ENCODE data around the gene MYH7B.

The MYH7B gene

DNA sequence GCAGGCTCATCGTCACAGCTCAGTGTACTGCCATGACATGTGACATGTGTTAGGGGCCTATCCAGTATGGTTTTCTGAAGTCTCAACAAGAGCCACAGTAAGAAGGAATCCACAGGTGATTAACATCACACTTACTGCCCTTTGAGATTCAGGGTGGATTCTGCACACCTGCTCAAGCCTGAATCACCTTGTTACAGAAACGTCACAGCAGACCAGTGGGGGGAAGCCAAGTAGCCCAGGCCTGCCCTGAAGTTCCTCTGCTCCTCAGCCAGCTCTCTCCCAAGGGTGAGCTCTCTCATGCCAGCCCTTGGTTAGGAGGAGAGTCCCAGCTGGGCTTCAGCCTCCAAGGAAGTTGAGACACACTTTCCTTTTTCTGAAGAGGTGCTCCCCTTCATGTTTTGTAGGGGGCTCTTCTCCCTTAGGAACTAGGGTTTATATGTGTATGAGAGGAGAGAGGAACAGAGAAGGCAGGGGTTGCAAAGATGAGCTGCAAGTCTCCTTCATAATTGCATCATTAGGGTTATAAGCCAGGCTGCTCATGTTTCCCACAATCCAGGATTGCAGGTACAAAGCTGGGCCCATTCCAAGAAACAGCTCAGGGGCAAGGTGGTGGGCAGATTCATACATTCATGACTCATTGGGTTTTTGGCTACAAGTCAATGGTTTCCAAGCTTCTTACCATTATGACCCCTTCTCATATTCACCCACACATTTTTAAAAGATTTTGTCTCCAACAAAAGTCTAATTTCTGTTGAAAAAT is 11.7 kb upstream of the MYH7B start:
- no peak overlapping the region for H3K4me3 ChIP-seq (ENCODE audit: low read depth, low read length)
- TF ChIP-seq, protein P1, sequence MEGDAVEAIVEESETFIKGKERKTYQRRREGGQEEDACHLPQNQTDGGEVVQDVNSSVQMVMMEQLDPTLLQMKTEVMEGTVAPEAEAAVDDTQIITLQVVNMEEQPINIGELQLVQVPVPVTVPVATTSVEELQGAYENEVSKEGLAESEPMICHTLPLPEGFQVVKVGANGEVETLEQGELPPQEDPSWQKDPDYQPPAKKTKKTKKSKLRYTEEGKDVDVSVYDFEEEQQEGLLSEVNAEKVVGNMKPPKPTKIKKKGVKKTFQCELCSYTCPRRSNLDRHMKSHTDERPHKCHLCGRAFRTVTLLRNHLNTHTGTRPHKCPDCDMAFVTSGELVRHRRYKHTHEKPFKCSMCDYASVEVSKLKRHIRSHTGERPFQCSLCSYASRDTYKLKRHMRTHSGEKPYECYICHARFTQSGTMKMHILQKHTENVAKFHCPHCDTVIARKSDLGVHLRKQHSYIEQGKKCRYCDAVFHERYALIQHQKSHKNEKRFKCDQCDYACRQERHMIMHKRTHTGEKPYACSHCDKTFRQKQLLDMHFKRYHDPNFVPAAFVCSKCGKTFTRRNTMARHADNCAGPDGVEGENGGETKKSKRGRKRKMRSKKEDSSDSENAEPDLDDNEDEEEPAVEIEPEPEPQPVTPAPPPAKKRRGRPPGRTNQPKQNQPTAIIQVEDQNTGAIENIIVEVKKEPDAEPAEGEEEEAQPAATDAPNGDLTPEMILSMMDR (IDR thresholded peaks at IDR 0.05; ENCODE audit: insufficient read depth, low read depth, low read length, missing control alignments) = no peak
- DNase-seq (ENCODE audit: low read depth) = no peak

DNA sequence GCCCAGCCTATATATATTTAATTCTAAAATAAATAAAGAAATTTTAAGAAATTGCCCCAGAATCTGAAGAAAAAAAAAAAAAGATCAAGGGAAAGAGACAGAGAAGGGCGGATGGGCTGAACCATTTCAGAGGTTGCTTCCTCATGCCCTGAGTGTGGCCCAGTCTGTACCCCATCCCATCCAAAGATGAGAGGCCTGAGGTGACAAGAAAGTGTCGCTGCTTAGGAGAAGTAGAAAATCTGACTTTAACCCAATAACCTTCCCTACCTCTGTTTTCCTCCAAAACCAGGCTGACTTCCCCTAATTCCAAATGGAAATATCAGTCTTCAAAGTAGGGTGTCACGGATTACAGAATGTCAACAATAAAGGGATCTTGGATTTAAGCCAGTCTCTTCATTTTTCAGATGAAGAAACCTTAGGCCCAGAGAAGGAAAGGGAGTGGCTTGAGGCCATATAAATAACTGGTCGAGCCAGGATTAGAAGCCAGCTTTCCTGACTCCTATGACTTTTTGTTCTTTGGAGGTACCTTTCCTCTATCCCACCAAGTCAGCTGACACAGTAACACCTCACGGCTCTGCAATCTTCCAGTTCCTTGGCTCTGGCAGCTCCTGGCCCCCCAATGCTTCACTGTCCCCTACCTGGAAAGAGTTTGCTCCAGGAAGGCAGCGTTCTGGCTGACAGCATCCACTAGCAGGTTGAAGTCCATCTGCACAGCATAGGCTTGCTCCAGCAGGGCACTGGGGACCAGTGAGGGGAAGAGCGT is 10.2 kb upstream of the MYH7B start:
- TF ChIP-seq, protein P1 (IDR thresholded peaks at IDR 0.05; ENCODE audit: insufficient read depth, low read depth, low read length, missing control alignments) = no peak
- DNase-seq (ENCODE audit: low read depth) = no peak
- H3K4me3 ChIP-seq (ENCODE audit: low read depth, low read length) = no peak overlapping the region

DNA sequence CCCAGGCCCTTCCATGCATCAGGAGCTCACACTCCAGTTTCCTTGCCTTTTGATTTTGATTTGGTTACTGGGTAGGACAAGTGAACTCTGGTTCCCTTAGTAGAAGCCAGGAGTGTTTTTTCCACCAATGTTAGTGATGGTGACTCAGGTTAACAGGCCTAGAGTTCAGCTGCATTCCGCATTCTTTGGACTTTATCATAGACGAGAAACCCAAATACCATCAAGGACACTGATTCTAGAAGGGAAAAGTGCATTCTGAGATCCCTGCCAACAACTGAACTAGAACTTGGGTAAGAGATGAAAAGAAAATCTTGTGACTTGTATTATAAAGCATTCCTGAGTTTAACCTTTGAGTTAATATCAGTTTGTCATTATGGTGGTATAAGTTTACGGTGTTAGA is 9.0 kb upstream of the MYH7B start:
- no peak for DNase-seq (ENCODE audit: low read depth)
- TF ChIP-seq, protein P1 (IDR thresholded peaks at IDR 0.05; ENCODE audit: insufficient read depth, low read depth, low read length, missing control alignments) = no peak
- no peak overlapping the region for H3K4me3 ChIP-seq (ENCODE audit: low read depth, low read length)

DNA sequence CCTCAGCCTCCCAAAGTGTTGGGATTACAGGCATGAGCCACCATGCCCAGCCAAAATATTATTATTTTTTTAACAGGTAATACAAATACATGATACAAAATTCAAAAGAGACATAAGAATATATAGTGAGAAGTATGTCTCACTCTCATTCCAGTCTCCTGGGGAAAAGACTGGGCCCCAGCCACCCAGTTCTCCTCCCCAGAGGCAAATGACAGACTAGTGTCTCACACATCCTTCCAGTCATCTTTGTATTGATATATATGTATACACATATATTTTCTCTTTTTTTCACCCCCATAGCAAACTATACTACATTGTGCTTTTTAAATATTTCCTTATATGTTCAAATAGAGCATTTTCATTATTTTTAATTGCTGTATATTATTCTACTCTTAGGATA is 8.3 kb upstream of the MYH7B start:
- no peak overlapping the region for H3K4me3 ChIP-seq (ENCODE audit: low read depth, low read length)
- no peak for DNase-seq (ENCODE audit: low read depth)
- TF ChIP-seq, protein P1 (IDR thresholded peaks at IDR 0.05; ENCODE audit: insufficient read depth, low read depth, low read length, missing control alignments) = no peak

DNA sequence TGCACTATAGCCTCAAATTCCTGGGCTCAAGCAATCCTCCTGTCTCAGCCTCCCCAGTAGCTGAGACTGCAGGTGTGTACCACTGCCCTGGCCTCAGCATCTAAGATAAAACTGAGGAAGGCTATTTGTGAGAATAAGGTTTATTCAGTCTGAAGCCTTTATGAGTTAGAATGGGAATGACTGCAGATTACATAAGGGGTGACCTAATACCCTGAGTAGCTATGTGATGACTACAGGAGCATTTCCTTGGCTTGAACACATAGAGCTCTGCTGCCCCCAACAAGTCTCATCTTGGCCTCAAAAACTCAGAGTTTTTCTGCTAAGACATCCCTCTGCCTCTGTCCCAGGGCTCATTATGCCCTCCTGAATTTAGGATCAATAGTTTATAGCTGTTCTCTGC is 7.6 kb upstream of the MYH7B start:
- TF ChIP-seq, protein P1 (IDR thresholded peaks at IDR 0.05; ENCODE audit: insufficient read depth, low read depth, low read length, missing control alignments) = no peak
- no peak overlapping the region for H3K4me3 ChIP-seq (ENCODE audit: low read depth, low read length)
- no peak for DNase-seq (ENCODE audit: low read depth)

DNA sequence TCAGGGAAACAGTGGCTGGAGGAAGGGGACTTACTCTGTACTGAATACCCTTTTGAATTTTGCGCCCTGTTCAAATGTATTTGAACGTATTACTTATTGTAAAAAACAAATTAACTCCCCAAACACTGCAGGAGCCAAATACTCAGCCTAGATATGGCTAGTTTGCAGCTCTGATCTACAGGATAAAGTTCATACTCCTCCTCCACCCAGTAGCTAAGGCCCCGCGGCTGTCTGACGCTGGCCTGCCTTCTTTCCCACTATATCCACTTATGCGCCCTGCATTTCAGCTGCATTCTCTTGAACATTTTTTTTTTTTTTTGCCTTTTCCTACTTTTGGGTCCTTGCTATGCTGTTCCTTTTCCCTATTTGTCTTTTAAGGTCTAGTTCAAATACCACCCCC is 6.5 kb upstream of the MYH7B start:
- DNase-seq (ENCODE audit: low read depth) = no peak
- H3K4me3 ChIP-seq (ENCODE audit: low read depth, low read length) = no peak overlapping the region
- TF ChIP-seq, protein P1 (IDR thresholded peaks at IDR 0.05; ENCODE audit: insufficient read depth, low read depth, low read length, missing control alignments) = no peak

Measured in GM12865 (cell line).